Measurements from ENCODE around the gene ITGA8.

DNA sequence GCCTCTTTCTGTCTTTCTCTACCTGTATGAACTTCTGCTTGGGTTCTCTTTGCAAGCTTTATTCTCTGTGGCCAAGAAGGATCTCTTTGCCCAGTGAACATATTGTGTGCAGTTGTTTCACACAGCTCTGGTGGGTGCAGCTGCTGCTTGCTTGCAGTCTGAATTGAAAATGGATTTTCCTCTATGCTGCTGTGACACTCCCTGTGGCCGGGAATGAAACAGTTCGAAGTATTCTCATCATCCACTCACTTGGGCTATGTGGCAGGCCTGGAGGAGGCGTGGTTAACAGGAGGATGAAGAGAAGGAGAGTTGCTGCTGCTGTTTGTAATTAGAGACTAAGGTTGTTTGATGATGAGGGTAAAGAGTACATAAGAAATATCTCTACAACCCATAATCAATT, 28.4 kb upstream of the ITGA8 start:
- no peak for TF ChIP-seq POLR2AphosphoS5 (IDR thresholded peaks at IDR 0.05; ENCODE audit: low read depth, low read length)
- TF ChIP-seq ZNF160 (CRISPR knock-in tag; IDR thresholded peaks at IDR 0.05): no peak
- TF ChIP-seq GABPA (IDR thresholded peaks at IDR 0.05; ENCODE audit: low read depth, low read length): no peak
- TF ChIP-seq GABPA (CRISPR knock-in tag; IDR thresholded peaks at IDR 0.05; ENCODE audit: low read depth): no peak

Measured in HepG2 (cell line).